GM21390 (cell line): ENCODE results near the gene ERAL1.
A peak's percentile ranks its signal among the peaks of the same experiment; 100 is the strongest.
"Not testable (repeated sequence)": the region's sequence is repeated elsewhere in the genome, so short reads cannot be mapped to it uniquely, and the experiment has no call there.

Experiments used
- ATAC-seq: cut with Tn5 transposase; IDR thresholded peaks from one replicate; pipeline ENCODE4 v1.9.1; 2021; ENCODE audit not compliant: unreplicated experiment

Gene ERAL1

DNA sequence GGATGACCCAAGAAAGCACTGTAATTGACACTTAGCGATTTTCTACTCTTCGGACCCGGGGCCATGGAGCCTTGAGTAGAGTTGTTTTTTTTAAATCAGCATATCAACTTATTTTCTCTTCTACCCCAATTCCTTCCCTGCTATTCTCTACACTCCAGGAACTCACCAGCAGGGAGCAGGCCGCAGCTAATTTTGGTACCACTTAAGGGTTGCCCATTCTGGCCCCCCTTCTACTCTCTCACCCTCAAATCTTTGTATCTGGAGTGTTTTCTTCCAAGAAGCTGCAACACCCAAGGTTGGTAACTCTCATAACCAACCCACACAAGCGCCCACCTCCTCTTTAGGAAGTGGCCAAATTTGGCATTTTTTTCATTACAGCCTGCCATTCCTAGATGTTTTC is 5.5 kb upstream of the ERAL1 start:
- ATAC-seq: no peak

DNA sequence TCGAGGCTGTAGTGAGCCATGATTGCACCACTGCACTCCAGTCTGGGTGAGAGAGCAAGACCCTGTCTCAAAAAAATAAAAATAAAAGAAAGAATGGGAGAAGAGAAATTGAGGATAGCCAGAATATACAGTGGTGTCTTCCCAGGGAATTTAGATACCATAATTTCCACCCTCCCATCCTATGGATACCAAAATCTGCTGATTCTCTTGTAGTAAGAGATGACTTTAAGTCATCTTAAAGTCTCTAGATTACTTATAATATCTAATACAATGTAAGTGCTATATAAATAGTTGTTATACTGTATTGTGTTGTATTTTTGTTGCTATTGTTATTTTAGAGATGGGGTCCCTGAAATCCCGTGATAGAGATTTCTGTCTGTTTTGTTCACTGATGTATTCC is 1.5 kb upstream of the ERAL1 start:
- no peak for ATAC-seq

DNA sequence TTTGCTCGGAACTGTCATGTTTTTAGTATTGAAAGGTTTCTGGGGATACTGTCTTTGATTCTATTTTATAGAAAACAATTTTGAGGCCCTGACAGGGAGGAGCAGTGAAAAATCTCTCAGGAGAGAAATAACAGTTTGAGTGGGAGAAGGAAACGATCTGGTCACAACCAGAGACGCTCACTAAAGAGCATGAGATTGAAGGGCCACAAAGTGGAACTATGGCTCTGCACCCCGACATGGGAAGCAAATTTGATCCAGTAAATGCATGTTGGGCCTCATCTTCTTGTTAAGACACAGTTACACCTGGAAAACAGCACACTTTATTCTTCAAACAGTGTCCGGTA is 492 bp downstream of the ERAL1 start:
- no peak for ATAC-seq

DNA sequence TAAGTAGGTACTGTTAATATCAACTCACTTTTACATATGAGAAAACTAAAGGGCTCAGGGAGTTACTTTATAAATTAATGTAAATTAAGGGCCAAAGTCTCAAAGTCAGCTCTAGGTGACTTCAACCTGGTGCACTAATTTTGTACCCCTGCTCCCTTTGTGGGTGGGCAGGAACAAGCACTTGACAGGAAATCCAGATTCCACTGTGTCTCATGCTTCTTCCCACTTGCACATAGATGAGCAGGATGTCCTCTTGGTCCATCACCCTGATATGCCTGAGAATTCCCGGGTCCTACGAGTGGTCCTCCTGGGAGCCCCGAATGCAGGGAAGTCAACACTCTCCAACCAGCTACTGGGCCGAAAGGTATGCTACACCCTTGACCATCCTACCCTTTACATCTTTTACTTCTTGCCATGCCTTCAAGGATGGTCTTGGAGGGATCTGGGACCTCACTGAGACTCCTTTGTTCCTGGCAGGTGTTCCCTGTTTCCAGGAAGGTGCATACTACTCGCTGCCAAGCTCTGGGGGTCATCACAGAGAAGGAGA is 1.3 kb downstream of the ERAL1 start:
- no peak for ATAC-seq

DNA sequence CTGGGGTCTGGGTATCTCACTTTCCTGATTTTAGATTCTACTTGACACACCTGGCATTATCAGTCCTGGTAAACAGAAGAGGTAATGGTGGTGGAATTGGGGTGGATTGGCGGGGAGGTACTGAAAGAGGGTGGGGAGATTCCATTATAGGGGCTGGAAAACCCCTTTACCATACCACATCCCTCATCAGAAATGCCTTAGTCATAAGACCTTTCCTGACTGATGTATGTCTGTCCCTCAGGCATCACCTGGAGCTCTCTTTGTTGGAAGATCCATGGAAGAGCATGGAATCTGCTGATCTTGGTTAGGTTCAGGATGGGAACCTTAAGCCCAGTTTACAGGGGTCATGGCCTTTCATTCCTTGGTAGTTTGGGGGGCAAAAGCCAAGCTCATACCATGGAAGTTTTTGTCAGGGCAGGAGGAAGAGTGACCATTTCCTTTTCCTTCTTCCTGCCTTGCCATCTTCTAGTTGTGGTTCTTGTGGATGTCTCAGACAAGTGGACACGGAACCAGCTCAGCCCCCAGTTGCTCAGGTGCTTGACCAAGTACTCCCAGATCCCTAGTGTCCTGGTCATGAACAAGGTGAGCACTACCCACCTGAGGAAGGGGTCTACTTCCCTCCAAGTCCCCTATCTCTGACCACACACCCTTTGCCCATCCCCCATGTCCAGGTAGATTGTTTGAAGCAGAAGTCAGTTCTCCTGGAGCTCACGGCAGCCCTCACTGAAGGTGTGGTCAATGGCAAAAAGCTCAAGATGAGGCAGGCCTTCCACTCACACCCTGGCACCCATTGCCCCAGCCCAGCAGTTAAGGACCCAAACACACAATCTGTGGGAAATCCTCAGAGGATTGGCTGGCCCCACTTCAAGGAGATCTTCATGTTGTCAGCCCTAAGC is 3.3 kb downstream of the ERAL1 start:
- ATAC-seq: no peak

DNA sequence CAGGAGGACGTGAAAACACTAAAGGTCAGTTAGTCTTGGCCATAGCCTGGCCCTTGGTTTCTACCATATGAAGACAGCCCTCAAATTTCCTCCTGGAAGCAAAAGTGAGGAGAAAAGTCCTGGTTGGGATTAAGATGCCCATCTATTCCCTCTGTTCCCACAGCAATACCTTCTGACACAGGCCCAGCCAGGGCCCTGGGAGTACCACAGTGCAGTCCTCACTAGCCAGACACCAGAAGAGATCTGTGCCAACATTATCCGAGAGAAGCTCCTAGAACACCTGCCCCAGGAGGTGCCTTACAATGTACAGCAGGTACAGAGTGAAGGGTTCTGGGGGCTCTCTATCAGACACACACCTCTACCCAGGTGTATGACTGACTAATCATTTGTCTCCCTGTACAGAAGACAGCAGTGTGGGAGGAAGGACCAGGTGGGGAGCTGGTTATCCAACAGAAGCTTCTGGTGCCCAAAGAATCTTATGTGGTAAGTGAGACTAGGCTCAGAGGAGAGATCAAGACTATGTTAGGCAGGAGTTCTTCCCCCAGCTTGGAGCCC is 4.1 kb downstream of the ERAL1 start:
- no peak for ATAC-seq

DNA sequence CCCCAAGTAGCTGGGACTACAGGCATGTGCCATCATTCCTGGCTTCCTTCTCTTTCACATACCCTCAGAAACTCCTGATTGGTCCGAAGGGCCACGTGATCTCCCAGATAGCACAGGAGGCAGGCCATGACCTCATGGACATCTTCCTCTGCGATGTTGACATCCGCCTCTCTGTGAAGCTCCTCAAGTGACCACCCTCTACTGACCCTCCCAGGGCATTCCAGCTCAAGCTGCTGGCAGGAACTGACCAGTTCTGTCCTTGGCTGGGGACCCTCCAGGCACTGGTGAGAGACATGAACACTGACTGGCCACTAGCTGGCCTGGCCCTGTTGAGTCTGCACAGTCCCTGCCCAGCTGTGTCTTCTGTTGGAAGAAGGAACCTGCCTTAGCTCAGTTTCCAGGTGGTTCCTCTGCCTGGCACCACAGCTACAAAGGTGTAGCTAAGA is 5.6 kb downstream of the ERAL1 start:
- no peak for ATAC-seq

DNA sequence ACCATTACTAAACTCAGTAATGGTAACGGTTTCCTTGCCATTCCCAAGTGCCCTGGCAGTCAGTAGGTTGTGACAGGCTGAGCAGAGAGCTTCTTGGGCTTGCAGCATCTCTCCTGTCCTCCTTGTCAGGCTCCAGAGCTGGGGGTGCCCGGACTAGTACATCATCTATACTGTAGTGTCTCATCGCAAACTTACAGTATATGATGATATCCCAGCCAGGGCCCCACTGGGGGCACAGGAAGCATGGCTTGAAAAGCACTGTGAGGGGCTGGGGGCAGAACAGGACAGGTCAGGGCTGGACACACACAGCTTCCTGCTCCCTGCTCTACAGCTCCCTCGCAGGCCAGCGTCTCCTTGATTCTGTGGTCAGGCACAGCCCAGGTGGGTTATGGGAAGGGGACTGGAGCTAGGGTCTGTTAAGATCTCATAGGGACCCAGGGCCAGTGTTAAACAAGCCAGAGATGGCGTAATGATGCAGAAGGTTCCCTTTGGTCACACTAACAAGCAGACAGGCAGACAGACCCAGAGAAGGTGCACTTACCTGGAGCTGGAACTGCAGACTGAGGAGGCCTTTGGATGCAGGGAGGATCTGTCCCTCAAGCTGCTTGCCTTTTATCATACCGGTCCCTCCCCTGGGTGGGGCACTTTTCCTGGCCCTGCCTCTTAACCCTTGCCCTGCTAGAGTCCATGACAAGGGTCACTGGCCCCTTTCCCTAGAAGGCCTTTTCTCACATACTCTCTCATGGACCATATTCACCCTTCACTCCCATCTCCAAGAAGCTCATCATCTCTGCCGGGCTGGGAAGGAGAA is 6.8 kb downstream of the ERAL1 start:
- ATAC-seq: no peak

DNA sequence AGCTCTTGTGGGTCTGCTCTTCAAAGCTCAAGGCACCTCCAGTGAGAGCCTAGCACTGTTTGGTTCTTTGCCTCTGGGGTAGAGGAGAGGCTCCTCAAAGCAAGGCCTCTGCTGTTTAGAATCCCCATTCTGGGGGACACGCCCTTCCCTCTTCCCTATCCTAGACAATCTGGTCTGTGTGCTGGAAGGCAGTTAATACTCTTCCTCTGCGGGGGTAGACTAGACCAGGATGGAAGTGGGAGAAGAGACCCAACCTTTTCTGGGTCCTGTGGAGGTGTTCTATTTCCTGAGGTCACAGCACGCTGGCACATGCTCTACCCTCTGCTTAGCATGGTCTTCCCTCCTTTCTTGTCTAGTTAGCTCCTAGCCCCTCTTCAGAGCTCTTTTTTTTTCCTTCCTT is 7.7 kb downstream of the ERAL1 start:
- ATAC-seq: no peak

DNA sequence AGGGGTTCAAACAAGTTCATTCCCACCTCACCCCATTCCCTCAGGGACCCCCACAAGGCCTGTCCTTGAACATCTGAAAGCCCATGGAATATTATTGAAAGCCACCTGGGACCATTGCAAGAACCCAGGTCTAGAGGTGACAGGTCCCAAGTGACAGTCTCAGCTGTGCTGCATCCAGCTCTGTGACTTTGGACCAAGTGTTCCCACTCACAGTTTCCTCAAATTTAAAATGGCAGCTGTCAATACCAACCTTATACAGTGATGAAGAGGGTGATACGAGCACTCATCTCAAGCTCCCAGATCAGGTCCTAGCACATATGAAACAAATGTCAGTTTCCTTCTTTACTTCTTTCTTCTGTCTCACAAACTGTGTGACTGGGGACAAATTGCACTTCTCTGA is 9.1 kb downstream of the ERAL1 start:
- ATAC-seq: no peak

DNA sequence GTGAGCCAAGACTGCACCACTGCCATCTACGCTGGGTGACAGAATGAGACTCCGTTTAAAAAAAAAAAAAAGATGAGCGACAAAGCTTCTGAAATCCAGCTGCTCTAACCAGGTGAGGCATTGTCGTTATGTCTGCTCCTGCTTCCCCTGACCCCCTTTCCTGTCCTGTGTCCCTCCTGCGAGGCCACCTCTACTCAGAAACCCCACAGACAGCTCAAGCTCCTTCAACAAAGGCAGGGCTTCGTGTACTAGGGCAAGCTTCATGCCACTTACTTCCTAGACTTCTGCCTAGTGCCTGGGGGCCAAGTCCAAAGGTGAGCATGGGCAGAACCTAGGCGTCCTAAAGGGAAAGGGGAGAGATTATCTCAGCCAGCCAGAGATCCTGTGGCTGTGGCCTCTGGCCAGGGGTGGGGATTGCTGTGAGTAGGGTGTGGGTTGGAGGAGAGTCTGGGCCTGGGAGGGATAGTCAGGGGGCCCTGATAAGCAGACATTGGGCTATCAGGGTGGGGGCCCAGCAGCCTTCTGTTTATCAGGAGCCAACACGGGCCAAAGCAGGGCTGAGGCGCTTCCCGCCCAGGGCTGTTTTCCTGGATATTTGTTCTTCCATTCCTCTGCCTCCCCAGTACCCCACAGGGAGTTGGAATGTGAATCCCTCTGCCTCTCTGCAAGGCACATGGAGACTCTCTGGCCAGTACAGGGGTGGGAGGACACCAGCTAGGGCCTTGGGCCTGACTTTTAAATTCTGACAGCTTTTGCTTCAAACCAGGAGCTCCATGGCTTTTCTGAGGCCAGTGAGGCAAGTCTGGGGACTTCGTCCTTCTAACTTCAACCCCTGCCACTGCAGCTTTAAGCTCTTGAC is 10.4 kb downstream of the ERAL1 start:
- ATAC-seq: no peak

DNA sequence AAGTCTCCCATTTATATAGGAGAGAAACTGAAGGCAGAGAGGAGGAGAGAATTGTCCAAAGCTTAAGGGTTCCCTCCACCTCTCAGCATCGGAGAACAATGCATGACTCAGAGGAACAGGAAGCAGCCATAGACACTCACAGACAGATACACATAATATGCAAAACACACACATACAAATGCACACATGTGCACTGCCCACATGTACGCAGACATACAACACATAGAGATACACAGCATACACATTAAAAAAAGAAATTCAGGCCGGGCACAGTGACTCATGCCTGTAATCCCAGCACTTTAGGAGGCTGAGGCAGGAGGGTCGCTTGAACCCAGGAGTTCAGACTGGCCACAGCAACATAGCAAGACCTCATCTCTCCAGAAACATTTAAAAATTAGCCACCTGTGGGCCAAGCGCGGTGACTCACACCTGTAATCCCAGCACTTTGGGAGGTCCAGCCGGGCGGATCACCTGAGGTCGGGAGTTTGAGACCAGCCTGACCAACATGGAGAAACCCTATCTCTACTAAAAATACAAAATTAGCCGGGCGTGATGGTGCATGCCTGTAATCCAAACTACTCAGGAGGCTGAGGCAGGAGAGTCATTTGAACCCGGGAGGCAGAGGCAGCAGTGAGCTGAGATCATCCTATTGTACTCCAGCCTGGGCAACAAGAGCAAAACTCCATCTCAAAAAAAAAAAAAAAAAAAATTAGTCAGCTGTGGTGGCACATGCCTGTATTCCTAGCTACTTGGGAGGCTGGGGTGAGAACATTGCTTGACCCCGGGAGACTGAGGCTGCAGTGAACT is 11.3 kb downstream of the ERAL1 start:
- ATAC-seq: no peak

DNA sequence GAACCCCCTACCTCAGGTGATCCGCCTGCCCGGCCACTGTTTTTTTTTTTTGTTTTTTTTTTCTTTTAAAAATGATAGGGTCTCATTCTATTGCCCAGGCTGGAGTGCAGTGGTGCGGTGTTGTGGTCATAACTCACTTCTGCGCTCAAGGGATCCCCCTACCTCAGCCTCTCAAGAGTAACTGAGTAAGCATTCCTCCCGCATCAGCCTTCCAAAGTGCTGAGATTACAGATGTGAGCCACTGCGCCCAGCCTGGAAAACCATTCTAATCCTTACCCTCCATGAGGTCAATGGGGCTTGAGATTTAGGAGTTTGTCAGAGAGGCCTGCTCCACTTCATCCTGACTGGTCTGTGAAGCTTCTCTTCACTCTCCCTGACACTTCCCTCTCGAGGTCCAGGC is 12.5 kb downstream of the ERAL1 start:
- ATAC-seq: no peak

DNA sequence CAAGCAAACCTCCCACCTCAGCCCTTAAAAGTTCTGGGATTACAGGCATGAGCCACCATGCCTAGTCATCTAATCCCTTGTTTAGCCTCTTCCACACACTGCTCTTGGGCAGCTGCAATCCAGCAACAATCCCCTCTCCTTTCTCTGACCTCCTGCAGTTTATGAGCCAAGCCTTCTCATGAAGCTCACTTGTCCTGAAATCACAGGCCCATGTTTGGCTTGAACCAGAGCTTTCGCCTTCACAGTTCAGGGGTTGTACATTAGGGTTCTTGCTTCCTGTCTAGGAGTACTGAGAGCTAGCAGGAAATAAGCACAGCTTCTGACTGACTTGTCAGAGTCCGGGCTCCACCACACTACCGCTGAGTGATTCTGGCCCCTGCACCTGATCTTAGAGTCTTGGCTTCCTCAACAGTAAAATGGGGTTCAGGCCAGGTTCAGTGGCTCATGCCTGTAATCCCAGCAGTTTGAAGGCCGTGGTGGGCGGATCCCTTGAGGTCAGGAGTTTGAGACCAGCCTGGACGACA is 16.3 kb downstream of the ERAL1 start:
- ATAC-seq: peak; percentile 88

DNA sequence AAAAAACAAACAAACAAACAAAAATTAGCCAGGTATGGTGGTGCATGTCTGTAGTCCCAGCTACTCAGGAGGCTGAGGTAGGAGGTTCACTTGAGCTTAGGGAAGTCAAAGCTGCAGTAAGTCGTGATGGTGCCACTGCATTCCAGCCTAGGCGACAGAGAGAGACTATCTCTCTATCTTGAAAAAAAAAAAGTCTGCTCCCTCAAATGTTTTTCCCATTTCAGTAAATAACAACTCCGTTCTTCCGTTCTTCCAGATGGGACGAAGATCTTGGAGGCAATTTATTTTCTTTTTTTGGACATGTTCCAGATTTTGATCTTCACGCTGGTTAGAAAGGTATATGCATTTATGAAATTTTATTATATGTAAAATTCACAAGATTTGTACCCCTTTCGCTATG is 19.0 kb downstream of the ERAL1 start:
- no peak for ATAC-seq

DNA sequence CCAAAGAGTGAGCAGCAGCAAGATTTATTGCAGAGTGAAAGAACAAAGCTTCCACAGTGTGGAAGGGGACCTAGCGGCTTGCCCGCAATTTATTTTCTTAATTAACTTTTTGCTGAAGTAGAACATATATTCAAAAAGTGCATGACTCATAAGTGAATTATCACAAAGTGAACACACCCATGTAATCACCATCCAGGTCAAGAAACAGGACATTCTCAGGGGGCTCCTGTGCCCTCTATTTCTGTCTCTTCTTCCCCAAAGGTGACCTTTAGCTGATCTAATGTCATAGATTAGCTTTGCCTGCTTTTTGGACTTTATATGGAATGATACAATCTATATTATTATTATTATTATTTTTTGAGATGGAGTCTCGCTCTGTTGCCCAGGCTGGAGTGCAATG is 19.9 kb downstream of the ERAL1 start:
- ATAC-seq: no peak

DNA sequence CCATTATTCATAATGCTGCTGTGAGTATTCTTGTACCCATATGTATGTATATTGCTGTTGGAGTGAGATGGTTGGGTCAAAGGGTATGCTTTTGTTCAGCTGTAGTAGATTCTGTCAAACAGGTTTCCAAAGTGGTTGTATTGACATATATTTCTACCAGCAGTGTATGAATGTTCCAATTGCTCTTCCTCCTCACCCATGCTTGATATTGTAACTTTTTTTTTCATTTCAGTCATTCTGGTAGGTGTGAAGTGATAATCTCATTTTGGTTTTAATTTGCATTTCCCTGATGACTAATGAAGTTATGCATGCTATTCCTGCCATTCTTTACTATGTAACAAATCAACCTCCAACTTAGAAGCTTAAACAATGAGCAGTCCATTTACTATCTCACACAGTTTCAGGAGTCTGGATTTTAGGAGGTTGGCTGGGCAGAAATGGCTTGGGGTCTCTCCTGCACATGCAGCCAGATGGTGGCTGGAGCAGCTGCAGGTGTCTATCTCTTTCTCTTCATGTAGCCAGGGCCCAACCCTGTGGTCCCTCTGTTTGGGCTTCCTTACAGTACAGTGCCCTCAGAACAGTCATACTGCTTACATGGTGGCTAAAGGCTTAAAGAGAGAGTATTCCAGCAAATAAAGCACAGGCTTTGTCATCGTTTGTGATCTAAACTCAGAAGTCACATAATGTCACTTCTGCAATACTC is 21.2 kb downstream of the ERAL1 start:
- ATAC-seq: no peak

DNA sequence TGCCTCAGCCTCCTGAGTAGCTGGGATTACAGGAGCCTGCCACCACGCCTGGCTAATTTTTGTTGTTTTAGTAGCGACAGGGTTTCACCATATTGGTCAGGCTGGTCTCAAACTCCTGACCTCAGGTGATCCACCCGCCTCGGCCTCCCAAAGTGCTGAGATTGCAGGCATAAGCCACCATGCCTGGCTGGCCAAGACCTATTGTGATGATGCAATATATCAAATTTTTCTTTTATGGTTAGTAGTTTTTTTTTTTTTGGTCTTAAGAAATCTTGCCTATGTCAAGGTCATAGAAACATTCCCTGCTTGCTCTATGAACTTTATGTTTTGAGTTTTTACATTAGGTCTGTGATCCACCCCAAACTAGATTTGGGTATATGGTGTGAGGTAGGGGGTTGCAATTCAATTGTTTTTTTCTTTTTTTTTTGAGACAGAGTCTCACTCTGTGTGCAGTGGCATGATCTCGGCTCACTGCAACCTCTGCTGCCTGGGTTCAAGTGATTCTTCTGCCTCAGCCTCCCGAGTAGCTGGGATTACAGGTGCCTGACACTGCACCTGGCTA is 22.4 kb downstream of the ERAL1 start:
- ATAC-seq: not testable (repeated sequence)
